Activated CD4-positive, alpha-beta T cell treated with anti-CD3 and anti-CD28 coated beads for 36 hours (primary cell): ENCODE measurements around the gene SF3B3. TPM values are rescaled to one million over a fixed set of nuclear protein-coding genes. Genes with fewer than 3 reads are reported as not detected.
"Not testable (repeated sequence)": the region's sequence is repeated elsewhere in the genome, so short reads cannot be mapped to it uniquely, and the experiment has no call there.

Source experiments
- ATAC-seq: fragments of 200-7000 bp; cut with Tn5 transposase; one replicate; pipeline ENCODE4 v1.10.0; 2021; ENCODE audit warnings: mild to moderate bottlenecking, moderate library complexity
- CTCF ChIA-PET: fragments of 350-600 bp; sonication (Branson Sonifier 250); formaldehyde crosslinking; loops from one replicate; lab custom pipeline; 2021; ENCODE audit warnings: antibody characterized with exemption; lab: Charles Lee
- POLR2A ChIA-PET: fragments of 350-600 bp; sonication (Branson Sonifier 250); formaldehyde crosslinking; loops from one replicate; lab custom pipeline; 2021; ENCODE audit warnings: antibody characterized with exemption, inconsistent platforms; lab: Charles Lee
- DNase-seq: peaks from one replicate; pipeline ENCODE4 v3.0.0-alpha.2; 2020
- H3K27ac Mint-ChIP-seq: one replicate; pipeline ENCODE4 v1.8.0; 2021; ENCODE audit warnings: mixed read lengths
- H3K27me3 Mint-ChIP-seq: one replicate; pipeline ENCODE4 v1.8.0; 2021; ENCODE audit warnings: mixed read lengths
- H3K36me3 Mint-ChIP-seq: one replicate; pipeline ENCODE4 v1.8.0; 2021; ENCODE audit warnings: low read depth, mixed read lengths
- H3K4me1 Mint-ChIP-seq: one replicate; pipeline ENCODE4 v1.8.0; 2021; ENCODE audit warnings: mixed read lengths
- H3K4me3 Mint-ChIP-seq: one replicate; pipeline ENCODE4 v1.8.0; 2021; ENCODE audit warnings: mild to moderate bottlenecking, moderate library complexity, mixed read lengths
- H3K9me3 Mint-ChIP-seq: one replicate; pipeline ENCODE4 v1.8.0; 2021; ENCODE audit warnings: low read depth, mixed read lengths
- intact Hi-C, 2 experiments: fragments of 100-400 bp; cut with DNase I in 1 of 2; cut with micrococcal nuclease in 1 of 2; formaldehyde crosslinking; loops; one replicate each; pipeline versions ENCODE4 v1.14.2 to v1.15.1; 2022 to 2024; cut with DNase I, micrococcal nuclease
- total RNA-seq, 2 experiments: library from RNA; stranded (reverse); gene quantifications; one replicate each; pipeline ENCODE4 v1.2.3, GENCODE V29; 2021

Gene SF3B3
- total RNA-seq, 2 experiments from 2014 or later = 533 to 545 TPM

DNA sequence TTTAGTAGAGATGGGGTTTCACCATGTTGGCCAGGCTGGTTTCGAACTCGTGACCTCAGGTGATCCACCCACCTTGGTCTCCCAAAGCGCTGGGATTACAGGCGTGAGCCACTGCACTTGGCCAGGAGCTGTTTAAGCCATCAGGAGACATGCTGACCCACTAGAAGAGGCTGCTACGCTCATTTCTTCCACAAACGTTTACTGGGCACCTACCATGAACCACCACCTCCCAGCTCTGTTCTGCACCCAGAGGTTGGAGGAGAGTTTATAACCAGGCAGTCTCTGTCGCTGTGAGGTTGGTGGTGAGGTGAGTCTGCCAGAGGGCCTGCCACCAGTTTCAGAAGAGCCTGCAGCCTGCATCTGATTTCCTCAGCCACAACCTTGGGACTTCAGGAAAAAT lies 51.8 kb downstream of the SF3B3 start:
- H3K36me3 Mint-ChIP-seq = peaks cover 43% of the 10 kb centered on the region
- intact Hi-C loops = loop anchor here (5.0 kb wide), 1 partner anchor 77 kb away; no protein-coding TSS in a partner anchor
- POLR2A ChIA-PET = no interaction called here
- H3K27me3 Mint-ChIP-seq = no peaks in the 10 kb centered on the region
- ATAC-seq (no peak), DNase-seq (no peak)
- peaks cover 28% of the 10 kb centered on the region for H3K4me1 Mint-ChIP-seq
- CTCF ChIA-PET = no interaction called here
- H3K4me3 Mint-ChIP-seq = no peak overlapping the region
- no peaks in the 10 kb centered on the region for H3K9me3 Mint-ChIP-seq
- H3K27ac Mint-ChIP-seq = no peak overlapping the region

DNA sequence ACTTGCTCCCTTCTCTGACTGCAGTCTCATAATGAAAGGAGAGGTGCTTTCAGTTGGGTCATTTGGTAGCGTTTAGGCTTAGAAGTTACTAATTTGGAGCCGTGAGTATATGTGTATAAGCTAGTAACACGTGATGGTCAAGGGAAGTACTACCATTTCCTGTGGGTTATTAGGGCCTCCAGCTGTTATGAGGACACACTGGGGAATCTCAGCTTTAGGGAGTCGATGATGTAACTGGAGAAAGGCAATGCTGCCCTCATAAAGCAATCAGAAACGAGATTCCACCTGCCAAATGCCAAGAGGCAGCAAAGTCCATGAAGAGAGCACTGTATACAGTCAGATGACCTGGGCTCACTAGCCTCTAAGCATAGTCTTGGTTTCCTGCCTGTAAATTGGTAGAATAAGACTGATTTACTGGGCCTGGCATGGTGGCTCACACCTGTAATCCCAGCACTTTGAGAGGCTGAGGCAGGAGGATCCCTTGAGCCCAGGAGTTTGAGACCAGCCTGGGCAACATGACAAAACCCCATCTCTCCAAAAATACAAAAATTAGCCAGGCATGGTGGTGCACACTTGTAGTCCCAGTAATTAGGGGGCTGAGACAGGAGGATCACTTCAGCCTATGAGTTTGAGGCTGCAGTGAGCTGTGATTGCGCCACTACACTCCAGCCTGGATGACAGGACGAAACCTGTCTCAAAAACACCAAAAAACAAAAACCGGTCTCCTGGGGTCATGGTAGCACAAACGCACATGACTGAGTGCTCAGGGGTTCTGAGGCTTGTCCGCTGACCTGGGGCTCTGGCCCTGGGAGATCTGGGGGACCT lies 53.0 kb downstream of the SF3B3 start:
- no peak for DNase-seq
- intact Hi-C loops = loop anchor here (5.0 kb wide), 1 partner anchor 76 kb away; no protein-coding TSS in a partner anchor
- Mint-ChIP-seq H3K36me3 (peaks cover 31% of the 10 kb centered on the region), H3K27ac (peak overlapping the region; percentile 51), H3K4me3 (no peak overlapping the region), H3K27me3 (no peaks in the 10 kb centered on the region), H3K4me1 (peaks cover 21% of the 10 kb centered on the region), H3K9me3 (no peaks in the 10 kb centered on the region)
- peak; percentile 43 for ATAC-seq
- CTCF ChIA-PET = interaction anchor here (0.6 to 1.4 kb wide), 2 partner anchors 10 to 143 kb away, joined by 3 to 5 read pairs; no protein-coding TSS in a partner anchor
- POLR2A ChIA-PET = interaction anchor here (0.6 kb wide), 1 partner anchor 261 kb away, joined by 4 read pairs; no protein-coding TSS in a partner anchor

DNA sequence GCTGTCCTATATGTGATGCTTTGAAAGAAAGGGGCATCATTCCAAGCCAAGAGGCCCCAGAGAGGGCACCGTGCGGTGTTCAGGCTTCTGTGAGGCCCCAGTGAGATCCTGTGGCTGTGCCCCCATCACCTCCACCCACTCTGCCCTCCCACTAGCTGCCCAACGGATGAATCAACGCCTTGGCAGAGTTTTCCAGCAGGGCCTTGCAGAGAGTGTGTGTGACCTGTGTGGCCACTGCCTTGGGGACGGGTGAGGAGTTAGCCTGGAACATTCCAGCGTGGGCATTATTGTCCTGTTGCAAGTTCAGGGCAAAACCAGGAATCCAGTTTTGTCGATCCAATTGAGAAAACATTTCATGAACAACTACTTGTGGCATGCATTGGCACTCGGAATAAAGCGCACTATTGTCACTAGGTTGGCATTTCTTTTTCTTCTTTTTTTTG lies 53.7 kb downstream of the SF3B3 start:
- no peaks in the 10 kb centered on the region for H3K9me3 Mint-ChIP-seq
- POLR2A ChIA-PET = no interaction called here
- peak overlapping the region; percentile 51 for H3K27ac Mint-ChIP-seq
- H3K4me1 Mint-ChIP-seq = peaks cover 18% of the 10 kb centered on the region
- H3K27me3 Mint-ChIP-seq = no peaks in the 10 kb centered on the region
- H3K4me3 Mint-ChIP-seq = no peak overlapping the region
- CTCF ChIA-PET = interaction anchor here (1.4 kb wide), 1 partner anchor 9 kb away, joined by 5 read pairs; no protein-coding TSS in a partner anchor
- DNase-seq = peak; percentile 21
- peaks cover 25% of the 10 kb centered on the region for H3K36me3 Mint-ChIP-seq
- intact Hi-C loops = loop anchor here (5.0 kb wide), 1 partner anchor 75 kb away; no protein-coding TSS in a partner anchor
- ATAC-seq = peak; percentile 20

DNA sequence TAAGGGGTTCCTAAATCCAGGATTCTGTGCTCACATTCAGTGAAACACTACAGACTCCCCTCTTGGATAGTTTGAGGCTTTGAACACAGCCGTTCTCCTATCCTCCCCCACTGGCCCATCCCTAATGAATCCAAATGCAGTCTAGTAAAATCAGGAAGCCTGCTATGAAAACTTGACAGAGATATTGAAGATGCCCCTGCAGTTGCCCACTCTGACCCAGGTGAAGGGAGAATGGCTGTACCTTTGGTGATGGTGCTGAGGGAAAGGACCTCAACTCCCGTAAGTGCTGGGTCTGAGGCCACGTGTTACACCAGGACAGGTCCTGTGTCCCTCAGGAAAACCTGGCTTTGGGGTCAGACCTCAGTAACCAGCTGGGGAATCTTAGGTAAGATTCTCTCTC lies 54.4 kb downstream of the SF3B3 start:
- intact Hi-C loops = loop anchor here (5.0 kb wide), 1 partner anchor 74 kb away; no protein-coding TSS in a partner anchor
- ATAC-seq (no peak), DNase-seq (no peak)
- H3K27me3 Mint-ChIP-seq = no peaks in the 10 kb centered on the region
- H3K36me3 Mint-ChIP-seq = peaks cover 17% of the 10 kb centered on the region
- H3K4me1 Mint-ChIP-seq = peaks cover 18% of the 10 kb centered on the region
- H3K4me3 Mint-ChIP-seq = no peak overlapping the region
- CTCF ChIA-PET = interaction anchor here (1.6 kb wide), 1 partner anchor 193 kb away, joined by 5 read pairs; no protein-coding TSS in a partner anchor
- H3K9me3 Mint-ChIP-seq = no peaks in the 10 kb centered on the region
- POLR2A ChIA-PET = no interaction called here
- no peak overlapping the region for H3K27ac Mint-ChIP-seq

DNA sequence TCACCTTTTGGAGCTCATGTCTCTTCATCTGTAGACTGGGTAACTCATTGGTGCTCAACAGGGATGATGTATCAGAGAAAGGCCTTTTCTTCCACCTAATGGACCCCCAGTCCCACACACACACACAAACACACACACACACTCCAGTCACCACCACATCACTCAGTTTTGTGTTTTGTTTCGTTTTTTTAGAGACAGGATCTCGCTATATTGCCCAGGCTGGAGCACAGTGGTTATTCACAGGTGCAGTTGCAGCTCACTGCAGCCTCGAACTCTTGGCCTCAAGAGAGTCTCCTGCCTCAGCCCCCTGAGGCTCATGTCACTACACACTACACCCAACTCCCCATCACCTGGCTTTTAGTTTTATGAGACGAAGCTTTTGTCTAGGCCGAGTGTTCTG lies 55.6 kb downstream of the SF3B3 start:
- Mint-ChIP-seq H3K36me3 (peaks cover 10% of the 10 kb centered on the region), H3K4me3 (no peak overlapping the region), H3K9me3 (no peaks in the 10 kb centered on the region), H3K4me1 (peaks cover 14% of the 10 kb centered on the region), H3K27me3 (no peaks in the 10 kb centered on the region), H3K27ac (no peak overlapping the region)
- POLR2A ChIA-PET = interaction anchor here (0.6 to 0.8 kb wide), 3 partner anchors 11 to 35 kb away, joined by 3 read pairs; no protein-coding TSS in a partner anchor
- DNase-seq (no peak), ATAC-seq (no peak)
- intact Hi-C loops = loop anchor here (5.0 kb wide), 1 partner anchor 73 kb away; no protein-coding TSS in a partner anchor
- CTCF ChIA-PET = interaction anchor here (0.7 to 1.6 kb wide), 2 partner anchors 48 to 192 kb away, joined by 3 to 5 read pairs; no protein-coding TSS in a partner anchor

DNA sequence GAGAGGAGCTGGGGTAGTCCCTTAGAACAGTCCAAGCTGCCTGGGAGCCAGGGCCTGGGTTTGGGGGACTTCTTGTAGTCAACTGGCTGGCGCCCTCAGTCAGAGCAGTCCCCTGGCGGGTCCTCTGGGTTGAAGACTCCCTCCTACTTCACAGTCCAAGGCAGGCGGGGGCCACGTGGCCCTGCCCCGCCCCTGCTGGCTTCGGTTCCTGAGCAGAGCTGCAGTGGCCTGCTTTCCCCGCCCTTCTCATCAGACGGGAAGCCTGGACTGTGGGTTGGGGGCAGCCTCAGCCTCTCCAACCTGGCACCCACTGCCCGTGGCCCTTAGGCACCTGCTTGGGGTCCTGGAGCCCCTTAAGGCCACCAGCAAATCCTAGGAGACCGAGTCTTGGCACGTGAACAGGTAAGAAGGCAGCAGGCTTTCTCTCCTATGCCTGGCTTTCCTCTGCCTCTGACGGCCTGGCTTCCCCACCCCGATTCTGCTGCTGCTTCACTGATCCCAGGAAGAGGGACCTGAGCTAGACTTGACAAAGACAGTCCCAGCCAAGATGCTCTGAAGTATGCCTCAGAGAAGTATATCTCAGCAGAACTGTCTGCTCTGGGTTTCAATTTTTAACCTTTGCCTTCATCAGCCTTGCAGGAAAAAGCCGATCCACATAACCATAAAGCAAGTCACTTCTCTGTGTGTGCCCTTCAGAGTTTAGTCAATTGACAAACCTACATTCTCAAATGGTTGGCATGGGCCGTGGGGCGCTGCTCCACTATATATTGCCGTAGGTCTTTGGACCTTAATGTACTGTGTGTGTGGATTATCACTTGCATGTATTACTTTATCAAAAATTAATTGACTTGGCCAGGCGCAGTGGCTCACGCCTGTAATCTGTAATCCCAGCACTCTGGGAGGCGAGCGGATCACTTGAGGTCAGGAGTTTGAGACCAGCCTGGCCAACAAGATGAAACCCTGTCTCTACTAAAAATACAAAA lies 56.3 kb downstream of the SF3B3 start:
- DNase-seq = no peak
- ChIA-PET CTCF (interaction anchor here (0.7 to 1.6 kb wide), 2 partner anchors 49 to 191 kb away, joined by 3 to 5 read pairs; no protein-coding TSS in a partner anchor), POLR2A (interaction anchor here (0.6 to 0.8 kb wide), 2 partner anchors 12 to 19 kb away, joined by 3 read pairs; no protein-coding TSS in a partner anchor)
- Mint-ChIP-seq H3K36me3 (peaks cover 5% of the 10 kb centered on the region), H3K27me3 (no peaks in the 10 kb centered on the region), H3K9me3 (no peaks in the 10 kb centered on the region), H3K4me1 (peaks cover 14% of the 10 kb centered on the region), H3K27ac (no peak overlapping the region), H3K4me3 (no peak overlapping the region)
- intact Hi-C loops = loop anchor here (5.0 kb wide), 1 partner anchor 72 kb away; no protein-coding TSS in a partner anchor
- no peak for ATAC-seq

DNA sequence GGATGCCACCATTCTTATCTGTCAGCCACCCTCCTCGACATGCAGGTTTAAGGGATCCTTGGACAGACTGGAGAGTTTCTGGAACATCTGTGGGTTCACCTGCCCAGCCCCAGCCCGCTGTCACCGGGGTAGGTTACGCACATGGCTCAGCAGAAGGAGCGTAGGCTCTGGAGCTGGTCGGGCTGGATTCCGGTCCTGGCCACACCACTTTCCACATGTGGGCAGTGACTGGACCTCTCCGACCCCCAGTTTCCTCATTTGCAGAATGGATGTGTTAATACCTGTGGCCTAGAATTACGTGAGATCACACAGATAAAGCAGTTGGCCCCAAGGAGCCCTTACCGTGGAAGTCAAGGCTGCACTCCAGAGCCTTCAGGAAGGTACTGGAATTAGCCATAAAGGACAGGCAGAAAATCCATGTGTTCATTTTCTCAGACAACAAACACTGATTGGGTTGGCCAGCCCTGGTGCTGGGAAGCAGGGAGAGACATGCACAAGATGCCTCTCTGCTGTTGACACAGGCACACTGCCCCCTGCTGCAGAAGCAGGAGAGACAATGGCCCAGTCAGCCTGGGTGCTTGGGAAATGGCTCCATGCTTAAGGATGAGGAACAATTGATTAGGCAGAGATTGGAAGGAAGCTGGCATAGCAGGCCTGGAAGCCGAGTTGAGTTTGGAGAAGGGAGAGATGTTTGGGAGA lies 58.8 kb downstream of the SF3B3 start:
- ChIA-PET CTCF (no interaction called here), POLR2A (no interaction called here)
- intact Hi-C loops = no loop called here
- Mint-ChIP-seq H3K27ac (no peak overlapping the region), H3K27me3 (no peaks in the 10 kb centered on the region), H3K4me1 (no peaks in the 10 kb centered on the region), H3K36me3 (no peaks in the 10 kb centered on the region), H3K4me3 (no peak overlapping the region), H3K9me3 (no peaks in the 10 kb centered on the region)
- ATAC-seq = no peak
- DNase-seq = peak; percentile 48

DNA sequence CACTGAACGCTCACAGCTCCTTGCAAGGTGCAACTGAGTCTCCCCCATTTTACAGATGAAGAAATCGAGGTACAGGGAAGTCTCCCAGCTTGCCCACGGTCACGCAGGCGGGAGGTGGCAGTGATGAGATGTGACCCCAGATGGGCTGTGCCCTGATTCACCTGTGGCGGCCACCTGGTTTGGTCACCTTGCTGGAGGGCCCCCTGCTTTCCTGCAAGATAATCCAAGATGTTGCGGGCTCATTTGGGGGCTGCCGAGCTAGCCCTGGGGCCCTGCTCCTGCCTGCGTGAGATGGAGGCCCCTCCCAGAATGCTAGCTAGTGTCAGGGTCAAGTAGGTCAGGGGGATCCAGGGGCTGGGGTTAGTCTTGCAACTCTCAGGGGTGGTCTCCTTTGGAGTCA lies 63.1 kb downstream of the SF3B3 start:
- Mint-ChIP-seq H3K27ac (no peak overlapping the region), H3K4me1 (no peaks in the 10 kb centered on the region), H3K9me3 (no peaks in the 10 kb centered on the region), H3K36me3 (no peaks in the 10 kb centered on the region), H3K27me3 (no peaks in the 10 kb centered on the region), H3K4me3 (no peak overlapping the region)
- CTCF ChIA-PET = interaction anchor here (1.6 kb wide), 1 partner anchor 10 kb away, joined by 5 read pairs; no protein-coding TSS in a partner anchor
- DNase-seq (no peak), ATAC-seq (no peak)
- POLR2A ChIA-PET = no interaction called here
- intact Hi-C loops = no loop called here

DNA sequence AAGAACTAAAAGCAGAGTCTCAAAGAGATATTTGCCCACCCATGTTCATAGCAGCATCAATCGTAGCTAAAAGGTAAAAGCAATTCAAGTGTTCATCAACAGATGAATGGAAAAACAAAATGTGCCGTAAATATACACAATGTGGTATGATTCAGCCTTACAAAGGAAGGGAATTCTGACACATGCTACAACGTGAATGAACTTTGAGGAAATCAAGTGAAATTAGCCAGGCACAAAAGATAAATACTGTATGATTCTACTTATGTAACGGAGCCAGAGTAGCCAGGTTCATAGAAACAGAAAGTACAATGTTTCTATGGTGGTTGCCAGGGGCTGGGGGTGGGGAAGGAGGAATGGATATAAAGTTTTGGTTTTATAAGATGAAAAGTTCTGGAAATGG lies 64.9 kb downstream of the SF3B3 start:
- ChIA-PET POLR2A (interaction anchor here (1.4 kb wide), 1 partner anchor 66 kb away, joined by 4 read pairs; the partner anchor contains the start of gene COG4), CTCF (no interaction called here)
- H3K27me3 Mint-ChIP-seq = no peaks in the 10 kb centered on the region
- H3K4me1 Mint-ChIP-seq = no peaks in the 10 kb centered on the region
- H3K27ac Mint-ChIP-seq = no peak overlapping the region
- H3K4me3 Mint-ChIP-seq = no peak overlapping the region
- no peaks in the 10 kb centered on the region for H3K9me3 Mint-ChIP-seq
- H3K36me3 Mint-ChIP-seq = no peaks in the 10 kb centered on the region
- no peak for ATAC-seq
- intact Hi-C loops = no loop called here
- no peak for DNase-seq

DNA sequence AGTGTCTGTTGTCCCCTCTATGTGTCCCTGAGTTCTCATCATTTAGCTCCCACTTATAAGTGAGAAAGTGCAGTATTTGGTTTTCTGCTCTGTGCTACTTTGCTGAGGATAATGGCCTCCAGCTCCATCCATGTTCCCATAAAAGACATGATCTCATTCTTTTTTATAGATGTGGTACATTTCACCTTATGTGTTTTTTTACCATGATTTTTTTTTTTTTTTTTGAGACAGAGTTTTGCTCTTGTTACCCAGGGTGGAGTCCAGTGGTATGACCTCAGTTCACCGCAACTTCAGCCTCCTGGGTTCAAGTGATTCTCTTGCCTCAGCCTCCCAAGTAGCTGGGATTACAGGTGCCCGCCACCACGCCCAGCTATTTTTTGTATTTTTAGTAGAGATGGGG lies 65.8 kb downstream of the SF3B3 start:
- ChIA-PET CTCF (interaction anchor here (0.7 kb wide), 2 partner anchors 132 to 181 kb away, joined by 3 read pairs; no protein-coding TSS in a partner anchor), POLR2A (interaction anchor here (1.4 kb wide), 1 partner anchor 66 kb away, joined by 4 read pairs; the partner anchor contains the start of gene COG4)
- H3K4me3 Mint-ChIP-seq, H3K9me3 Mint-ChIP-seq, H3K4me1 Mint-ChIP-seq, intact Hi-C loops, DNase-seq, ATAC-seq, H3K36me3 Mint-ChIP-seq, H3K27ac Mint-ChIP-seq, H3K27me3 Mint-ChIP-seq: not testable (repeated sequence)
